RWPE1 (cell line): ENCODE data around the gene BMP8B.

Experiments used
- CTCF ChIA-PET: fragments of 350-600 bp; sonication (Branson Sonifier 250); formaldehyde crosslinking; extraction: SDS; loops from one replicate; lab custom pipeline; 2021; lab: Yijun Ruan, JAX
- POLR2A ChIA-PET: fragments of 400-600 bp; formaldehyde crosslinking; extraction: SDS; loops from one replicate; lab custom pipeline; 2020; ENCODE audit warnings: antibody characterized with exemption; ENCODE audit not compliant: low non-redundant PET; lab: Yijun Ruan, JAX
- DNase-seq: peaks from one replicate; pipeline ENCODE4 v3.0.0; 2012; ENCODE audit warnings: low spot score
- H3K27ac ChIP-seq: fragments of 450-650 bp; 2 replicates; pipeline ENCODE4 v1.5.1; 2017
- TF ChIP-seq, protein P1 (sequence below): fragments of 450-650 bp; conservative IDR thresholded peaks from 2 replicates; pipeline ENCODE4 v1.5.1; 2017; ENCODE audit warnings: low read depth, mild to moderate bottlenecking

Gene BMP8B

DNA sequence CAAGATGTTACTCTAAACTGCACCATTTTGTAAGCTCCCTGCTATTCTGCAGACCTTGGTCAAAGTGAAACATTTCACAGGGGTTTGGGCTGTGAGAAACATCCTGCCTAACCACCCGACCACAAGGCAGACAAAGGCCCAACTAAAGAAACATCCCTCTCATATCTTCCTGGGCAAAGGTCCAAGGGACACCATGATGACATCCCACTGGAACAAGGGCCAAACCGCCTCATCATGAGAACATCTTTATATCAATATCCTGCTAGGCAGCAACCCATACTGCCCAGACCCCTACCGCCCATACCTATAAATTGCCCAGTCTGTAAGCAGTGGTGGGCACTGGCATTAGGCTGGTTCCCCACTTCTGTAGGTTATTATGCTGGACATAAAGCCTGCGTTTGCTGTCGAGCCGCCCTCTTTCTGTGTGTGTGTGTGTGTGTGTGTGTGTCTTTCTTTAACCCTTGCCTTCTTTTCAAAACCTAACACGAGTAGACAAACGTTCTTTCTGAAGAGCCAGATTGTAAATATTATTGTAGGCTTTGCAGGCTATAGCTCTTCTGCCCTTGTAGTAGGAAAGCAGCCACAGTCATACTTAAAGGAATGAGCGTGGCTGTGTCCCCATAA lies 51.0 kb downstream of the BMP8B start:
- ChIA-PET POLR2A (interaction anchor here (0.8 kb wide), 1 partner anchor 137 kb away, joined by 4 read pairs; no protein-coding TSS in a partner anchor), CTCF (interaction anchor here (0.6 kb wide), 2 partner anchors 151 to 230 kb away, joined by 4 to 7 read pairs; no protein-coding TSS in a partner anchor)
- no peak for DNase-seq
- H3K27ac ChIP-seq, result no peak overlapping the region
- TF ChIP-seq, protein P1, sequence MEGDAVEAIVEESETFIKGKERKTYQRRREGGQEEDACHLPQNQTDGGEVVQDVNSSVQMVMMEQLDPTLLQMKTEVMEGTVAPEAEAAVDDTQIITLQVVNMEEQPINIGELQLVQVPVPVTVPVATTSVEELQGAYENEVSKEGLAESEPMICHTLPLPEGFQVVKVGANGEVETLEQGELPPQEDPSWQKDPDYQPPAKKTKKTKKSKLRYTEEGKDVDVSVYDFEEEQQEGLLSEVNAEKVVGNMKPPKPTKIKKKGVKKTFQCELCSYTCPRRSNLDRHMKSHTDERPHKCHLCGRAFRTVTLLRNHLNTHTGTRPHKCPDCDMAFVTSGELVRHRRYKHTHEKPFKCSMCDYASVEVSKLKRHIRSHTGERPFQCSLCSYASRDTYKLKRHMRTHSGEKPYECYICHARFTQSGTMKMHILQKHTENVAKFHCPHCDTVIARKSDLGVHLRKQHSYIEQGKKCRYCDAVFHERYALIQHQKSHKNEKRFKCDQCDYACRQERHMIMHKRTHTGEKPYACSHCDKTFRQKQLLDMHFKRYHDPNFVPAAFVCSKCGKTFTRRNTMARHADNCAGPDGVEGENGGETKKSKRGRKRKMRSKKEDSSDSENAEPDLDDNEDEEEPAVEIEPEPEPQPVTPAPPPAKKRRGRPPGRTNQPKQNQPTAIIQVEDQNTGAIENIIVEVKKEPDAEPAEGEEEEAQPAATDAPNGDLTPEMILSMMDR, result no peak

DNA sequence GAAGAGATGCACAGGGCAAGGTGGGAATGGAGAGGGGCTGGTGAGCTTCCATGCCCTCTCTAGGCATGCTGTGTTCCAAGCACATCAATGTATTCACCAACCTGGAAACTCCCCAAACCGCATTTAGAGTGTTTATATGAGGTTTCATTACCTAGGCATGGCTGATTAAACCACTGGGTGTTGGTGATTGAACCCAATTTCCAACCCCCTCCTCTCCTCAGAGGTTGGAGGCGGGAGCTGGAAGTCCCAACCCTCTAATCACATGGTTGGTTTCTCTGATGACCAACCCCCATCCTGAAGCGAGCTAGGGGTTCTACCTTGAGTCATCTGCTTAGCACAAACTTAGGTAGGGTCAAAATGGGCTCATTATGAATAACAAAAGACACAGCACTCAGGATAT lies 52.9 kb downstream of the BMP8B start:
- ChIA-PET CTCF (no interaction called here), POLR2A (no interaction called here)
- TF ChIP-seq, protein P1, result no peak
- H3K27ac ChIP-seq, result no peak overlapping the region
- no peak for DNase-seq

DNA sequence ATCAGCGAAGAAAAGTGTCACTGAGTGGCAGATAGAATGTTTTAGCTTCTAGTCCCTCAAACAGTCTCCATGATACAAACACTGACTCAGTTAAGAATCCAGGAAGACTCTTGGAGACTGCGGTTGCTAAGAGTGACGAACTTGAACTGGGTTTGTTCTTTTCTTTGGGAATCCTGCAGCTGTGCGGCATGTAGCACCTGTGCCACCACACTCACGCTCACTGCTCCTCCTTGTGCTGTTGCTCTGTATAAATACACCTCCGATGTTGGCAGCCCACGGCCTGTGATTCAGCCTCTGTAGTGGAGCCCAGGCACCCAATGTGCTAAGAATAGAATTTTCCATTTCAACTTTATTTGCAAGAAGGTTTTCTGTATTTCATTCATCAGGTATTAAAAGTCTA lies 55.5 kb downstream of the BMP8B start:
- no peak overlapping the region for H3K27ac ChIP-seq
- ChIA-PET POLR2A (no interaction called here), CTCF (interaction anchor here (0.7 to 0.9 kb wide), 2 partner anchors 13 to 86 kb away, joined by 4 to 5 read pairs; no protein-coding TSS in a partner anchor)
- DNase-seq, result peak; percentile 11
- TF ChIP-seq, protein P1, result no peak

DNA sequence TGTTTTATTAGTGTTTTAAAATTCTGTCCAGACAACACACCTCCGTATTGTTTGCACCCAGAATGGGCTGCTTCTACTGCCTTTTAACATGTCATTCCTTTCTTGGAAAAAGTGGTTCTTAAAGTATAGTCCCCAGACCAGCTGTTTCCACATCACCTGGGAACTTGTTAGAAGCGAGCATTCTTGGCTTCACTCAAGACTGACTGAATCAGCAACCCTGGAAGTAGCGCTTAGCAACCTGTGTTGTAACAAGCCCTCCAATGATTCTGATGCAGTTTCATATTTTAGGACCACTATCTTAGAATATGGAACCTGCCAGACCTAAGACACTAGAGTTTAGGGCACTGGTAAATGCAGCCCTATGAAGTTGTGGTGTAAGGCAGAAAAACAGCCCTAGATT lies 55.9 kb downstream of the BMP8B start:
- no peak overlapping the region for H3K27ac ChIP-seq
- ChIA-PET POLR2A (no interaction called here), CTCF (interaction anchor here (0.9 kb wide), 1 partner anchor 12 kb away, joined by 5 read pairs; no protein-coding TSS in a partner anchor)
- DNase-seq, result no peak
- TF ChIP-seq, protein P1, result no peak

DNA sequence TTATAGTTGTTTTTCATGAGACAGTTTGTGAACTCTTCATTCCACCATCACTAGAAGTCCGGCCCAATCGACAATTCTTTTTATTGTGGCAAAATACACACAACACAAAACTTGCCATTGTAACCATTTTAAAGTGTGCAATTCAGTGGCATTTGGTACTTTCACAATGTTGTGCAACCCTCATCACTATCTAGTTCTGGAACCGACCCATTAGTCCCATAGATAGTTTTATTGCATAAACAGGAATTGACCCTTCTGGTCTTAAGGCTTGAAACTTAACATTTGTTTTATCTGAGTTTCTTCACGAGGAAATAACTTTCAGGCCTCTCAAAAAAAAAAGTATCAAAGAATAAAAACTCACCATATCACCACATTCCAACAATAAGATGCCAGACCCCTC lies 58.8 kb downstream of the BMP8B start:
- POLR2A ChIA-PET, result no interaction called here
- H3K27ac ChIP-seq, result no peak overlapping the region
- CTCF ChIA-PET, result no interaction called here
- TF ChIP-seq, protein P1, result no peak
- no peak for DNase-seq

DNA sequence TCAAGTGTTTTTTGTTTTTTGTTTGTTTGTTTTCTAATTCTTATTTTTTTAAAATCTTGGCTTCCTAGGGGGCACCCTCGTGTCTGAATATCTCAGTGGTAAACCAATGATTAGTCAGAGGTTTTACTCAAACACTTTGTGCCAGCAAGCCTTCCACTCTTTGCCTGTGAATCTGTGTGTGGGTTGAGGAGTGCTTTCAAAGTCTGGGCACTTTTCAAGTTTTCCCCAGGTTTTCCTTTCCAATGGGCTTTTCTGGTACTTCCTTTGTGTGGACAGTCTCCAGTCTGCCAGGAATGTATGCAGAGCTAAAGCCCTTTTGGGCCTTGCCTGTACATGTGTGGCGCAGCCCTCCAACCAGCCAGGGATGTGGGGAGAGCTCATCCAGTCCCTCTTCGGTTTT lies 59.6 kb downstream of the BMP8B start:
- no peak for DNase-seq

More for the DNA sequence above, 59.6 kb downstream of the BMP8B start:
- H3K27ac ChIP-seq, result no peak overlapping the region
- ChIA-PET POLR2A (no interaction called here), CTCF (no interaction called here)
- TF ChIP-seq, protein P1, result no peak
